HUES48 (cell line): Measurements from ENCODE around the gene GPR3.
A peak's percentile ranks its signal among the peaks of the same experiment; 100 is the strongest.

Experiments
- H3K27ac ChIP-seq: one replicate; pipeline ENCODE4 v1.7.0; 2013; ENCODE audit warnings: low read depth, low read length, inconsistent platforms
- H3K27me3 ChIP-seq: 2 replicates; pipeline ENCODE4 v1.6.1; 2013; ENCODE audit warnings: mild to moderate bottlenecking, low read length; ENCODE audit not compliant: control insufficient read depth, insufficient read depth
- H3K36me3 ChIP-seq: 2 replicates; pipeline ENCODE4 v1.6.1; 2013; ENCODE audit warnings: low read length; ENCODE audit not compliant: control insufficient read depth, insufficient read depth
- H3K4me1 ChIP-seq: 2 replicates; pipeline ENCODE4 v1.6.1; 2013; ENCODE audit warnings: mild to moderate bottlenecking, low read length; ENCODE audit not compliant: control insufficient read depth, insufficient read depth
- H3K4me3 ChIP-seq: 2 replicates; pipeline ENCODE4 v1.5.1; 2013; ENCODE audit warnings: mild to moderate bottlenecking, low read depth, low read length
- H3K9ac ChIP-seq: 2 replicates; pipeline ENCODE4 v1.6.1; 2013; ENCODE audit warnings: mild to moderate bottlenecking, low read depth, low read length, moderate library complexity
- H3K9me3 ChIP-seq: 2 replicates; pipeline ENCODE4 v1.6.1; 2013; ENCODE audit warnings: low read length; ENCODE audit not compliant: control insufficient read depth, insufficient read depth

The GPR3 gene

GRCh38 chr1:27358928-27359313 is 33.5 kb upstream of the GPR3 start:
- Histone ChIP-seq H3K36me3 (0 out of 2 replicates have a peak, but pooled peaks cover 5% of the 10 kb centered on the region), H3K9ac (no peak overlapping the region), H3K27me3 (peaks cover 47% of the 10 kb centered on the region), H3K4me3 (no peak overlapping the region), H3K27ac (no peak overlapping the region), H3K4me1 (peaks cover 8% of the 10 kb centered on the region), H3K9me3 (no peaks in the 10 kb centered on the region)

- no peak overlapping the region for H3K9ac ChIP-seq
- H3K4me1 ChIP-seq = peaks cover 13% of the 10 kb centered on the region
- peaks cover 47% of the 10 kb centered on the region for H3K27me3 ChIP-seq
- no peak overlapping the region for H3K27ac ChIP-seq
- 0 out of 2 replicates have a peak, but pooled peaks cover 5% of the 10 kb centered on the region for H3K36me3 ChIP-seq
- H3K4me3 ChIP-seq = peak overlapping the region; percentile 80
- H3K9me3 ChIP-seq = no peaks in the 10 kb centered on the region
Observed at GRCh38 chr1:27359822-27360158, 32.6 kb upstream of the GPR3 start.

GRCh38 chr1:27360159-27361043 is 32.0 kb upstream of the GPR3 start:
- H3K36me3 ChIP-seq = 0 out of 2 replicates have a peak, but pooled peaks cover 5% of the 10 kb centered on the region
- H3K27ac ChIP-seq = no peak overlapping the region
- H3K9ac ChIP-seq = no peak overlapping the region
- peak overlapping the region; percentile 80 for H3K4me3 ChIP-seq
- peaks cover 18% of the 10 kb centered on the region for H3K4me1 ChIP-seq
- no peaks in the 10 kb centered on the region for H3K9me3 ChIP-seq
- H3K27me3 ChIP-seq = peaks cover 47% of the 10 kb centered on the region

- Histone ChIP-seq H3K36me3 (no peaks in the 10 kb centered on the region), H3K27ac (no peak overlapping the region), H3K9ac (no peak overlapping the region), H3K9me3 (no peaks in the 10 kb centered on the region), H3K4me3 (peak overlapping the region; percentile 80), H3K27me3 (peaks cover 47% of the 10 kb centered on the region), H3K4me1 (peaks cover 18% of the 10 kb centered on the region)
Observed at GRCh38 chr1:27361044-27361402, 31.4 kb upstream of the GPR3 start.

GRCh38 chr1:27361553-27361952 is 30.9 kb upstream of the GPR3 start:
- Histone ChIP-seq H3K36me3 (no peaks in the 10 kb centered on the region), H3K9ac (no peak overlapping the region), H3K4me1 (peaks cover 18% of the 10 kb centered on the region), H3K9me3 (no peaks in the 10 kb centered on the region), H3K27ac (no peak overlapping the region), H3K27me3 (peaks cover 47% of the 10 kb centered on the region), H3K4me3 (no peak overlapping the region; the same call in 1 of the 2 replicates)

- Histone ChIP-seq H3K36me3 (no peaks in the 10 kb centered on the region), H3K4me1 (peaks cover 23% of the 10 kb centered on the region), H3K4me3 (no peak overlapping the region), H3K9ac (no peak overlapping the region), H3K27ac (no peak overlapping the region), H3K27me3 (peaks cover 33% of the 10 kb centered on the region), H3K9me3 (no peaks in the 10 kb centered on the region)
Observed at GRCh38 chr1:27363766-27364695, 28.4 kb upstream of the GPR3 start.

- Histone ChIP-seq H3K9me3 (no peaks in the 10 kb centered on the region), H3K4me3 (peak overlapping the region; percentile 69; the same call in 1 of the 2 replicates), H3K27ac (no peak overlapping the region), H3K4me1 (peaks cover 22% of the 10 kb centered on the region), H3K36me3 (no peaks in the 10 kb centered on the region), H3K27me3 (peaks cover 25% of the 10 kb centered on the region), H3K9ac (no peak overlapping the region)
Observed at GRCh38 chr1:27364696-27365371, 27.6 kb upstream of the GPR3 start.

- peak overlapping the region; percentile 50 for H3K27ac ChIP-seq
Observed at GRCh38 chr1:27365372-27366112, 26.9 kb upstream of the GPR3 start.

GRCh38 chr1:27366113-27366410 is 26.4 kb upstream of the GPR3 start:
- peak overlapping the region; percentile 50 for H3K27ac ChIP-seq
- H3K9ac ChIP-seq = no peak overlapping the region; the same call in 1 of the 2 replicates
- H3K9me3 ChIP-seq = no peaks in the 10 kb centered on the region
- H3K36me3 ChIP-seq = no peaks in the 10 kb centered on the region
- H3K27me3 ChIP-seq = peaks cover 13% of the 10 kb centered on the region
- peaks cover 19% of the 10 kb centered on the region for H3K4me1 ChIP-seq
- H3K4me3 ChIP-seq = peak overlapping the region; percentile 69

More at GRCh38 chr1:27365372-27366112, 26.9 kb upstream of the GPR3 start:
- H3K9ac ChIP-seq = no peak overlapping the region
- peaks cover 19% of the 10 kb centered on the region for H3K4me1 ChIP-seq
- no peaks in the 10 kb centered on the region for H3K9me3 ChIP-seq
- peak overlapping the region; percentile 69 for H3K4me3 ChIP-seq
- no peaks in the 10 kb centered on the region for H3K36me3 ChIP-seq
- peaks cover 18% of the 10 kb centered on the region for H3K27me3 ChIP-seq

- no peaks in the 10 kb centered on the region for H3K36me3 ChIP-seq
- no peaks in the 10 kb centered on the region for H3K9me3 ChIP-seq
- peak within 1 kb of the TSS; percentile 69 for H3K4me3 ChIP-seq
- peak within 1 kb of the TSS; percentile 79 for H3K27ac ChIP-seq
- peaks cover 8% of the 10 kb centered on the region for H3K27me3 ChIP-seq
- H3K4me1 ChIP-seq = peaks cover 19% of the 10 kb centered on the region
- H3K9ac ChIP-seq = no peak within 1 kb of the TSS; the same call in 1 of the 2 replicates
Observed at GRCh38 chr1:27366411-27367159, 25.8 kb upstream of the GPR3 start, which contains the start of gene MAP3K6. TSS of gene MAP3K6 (minus strand) at chr1:27366961. CDS start at chr1:27366597, 364 bp downstream.
